Fibroblast of mammary gland (primary cell): Measurements from ENCODE around the gene KRTAP5-11.
A peak's percentile ranks its signal among the peaks of the same experiment; 100 is the strongest.
"Not testable (repeated sequence)": the region's sequence is repeated elsewhere in the genome, so short reads cannot be mapped to it uniquely, and the experiment has no call there.

ENCODE experiments used
- DNase-seq: peaks from one replicate; pipeline ENCODE4 v3.0.0-alpha.2; 2010; ENCODE audit warnings: low read depth
- H3K4me3 ChIP-seq: 2 replicates; pipeline ENCODE4 v1.5.1; 2011; ENCODE audit warnings: low read depth, mild to moderate bottlenecking, low read length, moderate library complexity; ENCODE audit not compliant: control insufficient read depth
- CTCF ChIP-seq: conservative IDR thresholded peaks from 2 replicates; pipeline ENCODE4 v1.5.1; 2011; ENCODE audit warnings: low read depth, low read length, inconsistent platforms; ENCODE audit not compliant: control insufficient read depth, insufficient read depth

KRTAP5-11 gene

GRCh38 chr11:71582309-71582895 is at the start of gene KRTAP5-11:
TSS of gene KRTAP5-11 (minus strand) at chr11:71582875. CDS start at chr11:71582837, 38 bp downstream.
- no peak for DNase-seq
- TF ChIP-seq CTCF = no peak
- H3K4me3 ChIP-seq = no peak within 1 kb of the TSS

- not testable (repeated sequence) for H3K4me3 ChIP-seq, DNase-seq
Observed at GRCh38 chr11:71631551-71631950, 48.9 kb upstream of the KRTAP5-11 start.

GRCh38 chr11:71630071-71630470 is 47.4 kb upstream of the KRTAP5-11 start:
- peak; percentile 7 for DNase-seq
- H3K4me3 ChIP-seq = not testable (repeated sequence)

GRCh38 chr11:71628943-71629342 is 46.3 kb upstream of the KRTAP5-11 start:
- not testable (repeated sequence) for H3K4me3 ChIP-seq, DNase-seq

GRCh38 chr11:71623226-71623625 is 40.6 kb upstream of the KRTAP5-11 start:
- not testable (repeated sequence) for DNase-seq, H3K4me3 ChIP-seq

- DNase-seq, H3K4me3 ChIP-seq: not testable (repeated sequence)
Observed at GRCh38 chr11:71622561-71622960, 39.9 kb upstream of the KRTAP5-11 start.

GRCh38 chr11:71615003-71615402 is 32.3 kb upstream of the KRTAP5-11 start:
- not testable (repeated sequence) for H3K4me3 ChIP-seq
- DNase-seq = peak; percentile 1

GRCh38 chr11:71614366-71614917 is 31.8 kb upstream of the KRTAP5-11 start:
- not testable (repeated sequence) for DNase-seq, H3K4me3 ChIP-seq

GRCh38 chr11:71613931-71614330 is 31.3 kb upstream of the KRTAP5-11 start:
- DNase-seq, H3K4me3 ChIP-seq: not testable (repeated sequence)

GRCh38 chr11:71611218-71611910 is 28.7 kb upstream of the KRTAP5-11 start:
- H3K4me3 ChIP-seq, DNase-seq: not testable (repeated sequence)

GRCh38 chr11:71608272-71608671 is 25.6 kb upstream of the KRTAP5-11 start:
- H3K4me3 ChIP-seq, DNase-seq: not testable (repeated sequence)

- H3K4me3 ChIP-seq = not testable (repeated sequence)
Observed at GRCh38 chr11:71607520-71608216, 25.0 kb upstream of the KRTAP5-11 start.

GRCh38 chr11:71606853-71607519 is 24.3 kb upstream of the KRTAP5-11 start:
- not testable (repeated sequence) for H3K4me3 ChIP-seq, DNase-seq

More at GRCh38 chr11:71607520-71608216, 25.0 kb upstream of the KRTAP5-11 start:
- not testable (repeated sequence) for DNase-seq

- H3K4me3 ChIP-seq, DNase-seq: not testable (repeated sequence)
Observed at GRCh38 chr11:71604798-71605488, 22.3 kb upstream of the KRTAP5-11 start.

GRCh38 chr11:71603221-71603620 is 20.5 kb upstream of the KRTAP5-11 start:
- not testable (repeated sequence) for H3K4me3 ChIP-seq, DNase-seq

GRCh38 chr11:71589546-71589920 is 6.9 kb upstream of the KRTAP5-11 start:
- not testable (repeated sequence) for H3K4me3 ChIP-seq

More at GRCh38 chr11:71589546-71589920, 6.9 kb upstream of the KRTAP5-11 start:
- DNase-seq = not testable (repeated sequence)
